Right atrium auricular region (tissue), 2 donors: ENCODE measurements around the gene ALG6. TPM values are rescaled to one million over a fixed set of nuclear protein-coding genes. Genes with fewer than 3 reads are reported as not detected.
A peak's percentile ranks its signal among the peaks of the same experiment; 100 is the strongest.
"Not testable (repeated sequence)": the region's sequence is repeated elsewhere in the genome, so short reads cannot be mapped to it uniquely, and the experiment has no call there.

Source experiments
- DNase-seq: peaks from one replicate; pipeline ENCODE4 v3.0.0-alpha.2; 2019; ENCODE audit warnings: low spot score
- H3K27ac ChIP-seq, 2 donors: fragments of 200-600 bp; sonication (generic); 1 replicate in 1 of 2; 2 replicates in 1 of 2; pipeline ENCODE4 v1.5.1; 2016 to 2019
- H3K27me3 ChIP-seq, 2 donors: fragments of 200-600 bp; sonication (generic); one replicate each; pipeline versions ENCODE4 v1.5.1 to v1.6.0; 2017 to 2019
- H3K36me3 ChIP-seq: fragments of 200-600 bp; sonication (generic); one replicate; pipeline ENCODE4 v1.5.1; 2016
- H3K4me1 ChIP-seq, 2 donors: fragments of 200-600 bp; sonication (generic); one replicate each; pipeline versions ENCODE4 v1.5.1 to v1.6.0; 2017 to 2019
- H3K4me3 ChIP-seq, 2 donors: fragments of 200-600 bp; sonication (generic); 1 replicate in 1 of 2; 2 replicates in 1 of 2; pipeline ENCODE4 v1.5.1; 2017 to 2019; ENCODE audit warnings: mild to moderate bottlenecking in 1 of 2, moderate library complexity in 1 of 2
- H3K9me3 ChIP-seq, 2 donors: fragments of 200-600 bp; sonication (generic); one replicate each; pipeline ENCODE4 v1.5.1; 2019
- CTCF ChIP-seq, 2 donors: fragments of 200-600 bp; sonication (generic); IDR thresholded peaks; one replicate each; pipeline ENCODE4 v1.5.1; 2019; ENCODE audit warnings: antibody characterized with exemption in 2 of 2
- total RNA-seq, 2 donors: library from RNA; depleted of rRNA; stranded (reverse); fragments of >200 nt; gene quantifications; one replicate each; pipeline ENCODE4 v1.1.0, GENCODE V29; 2016

ALG6 gene
- total RNA-seq, 2 donors from 2014 or later: 4.1 to 4.7 TPM

- no peaks in the 10 kb centered on the region for H3K27me3 ChIP-seq
- peaks cover 0 to 10% of the 10 kb centered on the region in 2 donors for H3K9me3 ChIP-seq
- H3K27ac ChIP-seq: no peak overlapping the region
- H3K4me3 ChIP-seq: no peak overlapping the region
- H3K4me1 ChIP-seq: no peaks in the 10 kb centered on the region
- no peaks in the 10 kb centered on the region for H3K36me3 ChIP-seq
- no peak for DNase-seq
- TF ChIP-seq CTCF (IDR thresholded peaks at IDR 0.05): no peak
Measured at GRCh38 chr1:63466181-63466580, 98.8 kb downstream of the ALG6 start.

GRCh38 chr1:63466759-63467158, 99.3 kb downstream of the ALG6 start:
- DNase-seq: no peak
- Histone ChIP-seq H3K4me3 (no peak overlapping the region), H3K27me3 (no peaks in the 10 kb centered on the region), H3K36me3 (no peaks in the 10 kb centered on the region), H3K9me3 (peaks cover 0 to 5% of the 10 kb centered on the region in 2 donors), H3K4me1 (no peaks in the 10 kb centered on the region), H3K27ac (no peak overlapping the region)
- TF ChIP-seq CTCF (IDR thresholded peaks at IDR 0.05): peak; percentile 16 to 42

GRCh38 chr1:63468683-63469082, 101.3 kb downstream of the ALG6 start:
- H3K9me3 ChIP-seq, DNase-seq, H3K4me1 ChIP-seq, H3K36me3 ChIP-seq, H3K27ac ChIP-seq, H3K27me3 ChIP-seq, H3K4me3 ChIP-seq: not testable (repeated sequence)

- TF ChIP-seq CTCF (IDR thresholded peaks at IDR 0.05): no peak
- H3K4me3 ChIP-seq: no peak overlapping the region
- no peaks in the 10 kb centered on the region for H3K9me3 ChIP-seq
- no peaks in the 10 kb centered on the region for H3K27me3 ChIP-seq
- no peak overlapping the region for H3K27ac ChIP-seq
- no peak for DNase-seq
- H3K36me3 ChIP-seq: no peaks in the 10 kb centered on the region
- H3K4me1 ChIP-seq: no peaks in the 10 kb centered on the region
Measured at GRCh38 chr1:63475761-63476160, 108.3 kb downstream of the ALG6 start.

- no peaks in the 10 kb centered on the region for H3K27me3 ChIP-seq
- H3K4me1 ChIP-seq: no peaks in the 10 kb centered on the region
- H3K27ac ChIP-seq: no peak overlapping the region
- no peak overlapping the region for H3K4me3 ChIP-seq
- no peak for DNase-seq
- H3K9me3 ChIP-seq: no peaks in the 10 kb centered on the region
- no peak for TF ChIP-seq CTCF (IDR thresholded peaks at IDR 0.05)
- no peaks in the 10 kb centered on the region for H3K36me3 ChIP-seq
Measured at GRCh38 chr1:63480057-63480456, 112.6 kb downstream of the ALG6 start.

- no peak for TF ChIP-seq CTCF (IDR thresholded peaks at IDR 0.05)
- Histone ChIP-seq H3K4me1 (no peaks in the 10 kb centered on the region), H3K4me3 (no peak overlapping the region), H3K27me3 (no peaks in the 10 kb centered on the region), H3K9me3 (no peaks in the 10 kb centered on the region), H3K27ac (peak overlapping the region in 1 of 2 donors; percentile 1), H3K36me3 (no peaks in the 10 kb centered on the region)
- no peak for DNase-seq
Measured at GRCh38 chr1:63486629-63487028, 119.2 kb downstream of the ALG6 start.
